ENCODE data around the gene TMEM130.
A peak's percentile ranks its signal among the peaks of the same experiment; 100 is the strongest.

The TMEM130 gene

GRCh38 chr7:98869597-98870120, at the start of gene TMEM130:
TMEM130 (minus strand) TSS chr7:98870014; CDS start chr7:98869861, 153 bp downstream.
- Histone ChIP-seq H3K9ac (ENCODE audit: low read length) (no peak within 1 kb of the TSS), H3K79me2 (ENCODE audit: low read length) (no peaks in the 10 kb centered on the region), H3K36me3 (replicated peaks; ENCODE audit: insufficient read depth, low read length) (no peaks in the 10 kb centered on the region), H3K27ac (ENCODE audit: low read length) (no peak within 1 kb of the TSS), H4K20me1 (ENCODE audit: insufficient read depth, low read length) (no peaks in the 10 kb centered on the region), H3F3A (ENCODE audit: insufficient read depth, low read length) (no peaks in the 10 kb centered on the region), H2AFZ (ENCODE audit: low read length) (peak within 1 kb of the TSS; percentile 30; the same call in 1 of the 2 replicates), H3K4me1 (ENCODE audit: low read length) (no peaks in the 10 kb centered on the region), H3K9me3 (replicated peaks; ENCODE audit: insufficient read depth, low read length) (no peaks in the 10 kb centered on the region), H3K4me2 (ENCODE audit: low read depth, low read length) (peak within 1 kb of the TSS; percentile 77), H3K4me3 (ENCODE audit: low read length) (peak within 1 kb of the TSS; percentile 36; the same call in 1 of the 2 replicates), H3K27me3 (replicated peaks; ENCODE audit: insufficient read depth, low read length) (peaks cover 20% of the 10 kb centered on the region), H3K9me2 (replicated peaks; ENCODE audit: insufficient read depth, low read length) (no peaks in the 10 kb centered on the region)
- no peak for DNase-seq
- TF ChIP-seq EZH2phosphoT487 (IDR thresholded peaks at IDR 0.05; ENCODE audit: low read length) (no peak), EZH2 (optimal IDR thresholded peaks at IDR 0.05; ENCODE audit: low read depth, low read length) (no peak), CTCF (IDR thresholded peaks at IDR 0.05; ENCODE audit: low read length) (no peak)

- peaks cover 11% of the 10 kb centered on the region for H3K79me2 ChIP-seq (ENCODE audit: low read length)
- H3K4me1 ChIP-seq (ENCODE audit: low read length) = no peaks in the 10 kb centered on the region
- TF ChIP-seq EZH2 (optimal IDR thresholded peaks at IDR 0.05; ENCODE audit: low read depth, low read length) (no peak), CTCF (IDR thresholded peaks at IDR 0.05; ENCODE audit: low read length) (no peak), EZH2phosphoT487 (IDR thresholded peaks at IDR 0.05; ENCODE audit: low read length) (no peak)
- no peaks in the 10 kb centered on the region for H3F3A ChIP-seq (ENCODE audit: insufficient read depth, low read length)
- no peak overlapping the region for H2AFZ ChIP-seq (ENCODE audit: low read length)
- H3K4me2 ChIP-seq (ENCODE audit: low read depth, low read length) = no peak overlapping the region
- no peak overlapping the region for H3K4me3 ChIP-seq (ENCODE audit: low read length)
- DNase-seq = no peak
- H3K27me3 ChIP-seq (replicated peaks; ENCODE audit: insufficient read depth, low read length) = no peaks in the 10 kb centered on the region
- H3K9ac ChIP-seq (ENCODE audit: low read length) = no peak overlapping the region
- peaks cover 8% of the 10 kb centered on the region for H3K36me3 ChIP-seq (replicated peaks; ENCODE audit: insufficient read depth, low read length)
- no peaks in the 10 kb centered on the region for H4K20me1 ChIP-seq (ENCODE audit: insufficient read depth, low read length)
- no peaks in the 10 kb centered on the region for H3K9me3 ChIP-seq (replicated peaks; ENCODE audit: insufficient read depth, low read length)
- no peak overlapping the region for H3K27ac ChIP-seq (ENCODE audit: low read length)
- H3K9me2 ChIP-seq (replicated peaks; ENCODE audit: insufficient read depth, low read length) = no peaks in the 10 kb centered on the region
Measured at GRCh38 chr7:98917331-98917730, 47.5 kb upstream of the TMEM130 start.

DNA sequence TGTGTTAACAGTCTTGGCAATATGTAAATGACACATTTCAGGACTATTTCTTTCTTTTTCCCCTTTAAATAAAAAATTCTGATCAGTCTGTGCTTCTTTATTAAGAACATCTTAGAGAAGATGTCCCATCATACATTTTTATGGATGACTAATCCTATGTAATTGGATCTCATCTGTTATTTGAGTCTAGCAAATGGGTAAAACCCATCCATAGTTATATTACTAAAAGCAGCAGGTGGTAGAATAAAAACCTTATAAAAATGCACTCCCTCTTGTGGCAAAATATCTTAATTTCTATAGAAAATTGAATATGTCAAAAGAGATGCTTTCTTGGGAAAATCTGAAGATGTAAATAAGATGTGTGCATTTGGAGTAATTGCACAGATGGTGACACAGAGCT, 43.8 kb upstream of the TMEM130 start:
- Histone ChIP-seq H3K4me3 (ENCODE audit: low read length) (no peak overlapping the region), H3F3A (ENCODE audit: insufficient read depth, low read length) (no peaks in the 10 kb centered on the region), H3K27me3 (replicated peaks; ENCODE audit: insufficient read depth, low read length) (no peaks in the 10 kb centered on the region), H3K79me2 (ENCODE audit: low read length) (peaks cover 3% of the 10 kb centered on the region; the same call in 1 of the 2 replicates), H3K9me2 (replicated peaks; ENCODE audit: insufficient read depth, low read length) (no peaks in the 10 kb centered on the region), H3K27ac (ENCODE audit: low read length) (no peak overlapping the region), H3K4me1 (ENCODE audit: low read length) (no peaks in the 10 kb centered on the region), H3K9ac (ENCODE audit: low read length) (no peak overlapping the region), H3K4me2 (ENCODE audit: low read depth, low read length) (no peak overlapping the region), H3K9me3 (replicated peaks; ENCODE audit: insufficient read depth, low read length) (no peaks in the 10 kb centered on the region), H3K36me3 (replicated peaks; ENCODE audit: insufficient read depth, low read length) (peaks cover 18% of the 10 kb centered on the region), H4K20me1 (ENCODE audit: insufficient read depth, low read length) (no peaks in the 10 kb centered on the region), H2AFZ (ENCODE audit: low read length) (no peak overlapping the region)
- TF ChIP-seq EZH2phosphoT487 (IDR thresholded peaks at IDR 0.05; ENCODE audit: low read length) = no peak
- DNase-seq = no peak

DNA sequence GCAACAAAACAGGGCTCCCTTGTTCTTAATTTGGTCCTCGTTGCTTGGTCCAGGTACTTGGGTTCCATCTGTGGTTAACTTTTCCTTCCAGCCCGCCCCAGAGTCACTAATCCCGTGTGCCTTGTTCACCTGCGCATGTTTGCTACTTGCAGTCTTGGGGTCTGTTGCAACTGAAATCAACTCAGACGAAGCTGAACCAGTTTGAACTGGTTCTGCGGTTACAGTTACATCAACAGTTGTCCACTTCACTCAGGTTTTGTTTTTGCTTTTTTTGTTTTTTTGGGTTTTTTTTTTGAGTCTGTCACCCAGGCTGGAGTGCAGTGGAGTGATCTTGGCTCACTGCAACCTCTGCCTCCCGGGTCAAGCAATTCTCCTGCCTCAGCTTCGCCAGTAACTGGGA, 43.2 kb upstream of the TMEM130 start:
- H3F3A ChIP-seq (ENCODE audit: insufficient read depth, low read length) = no peaks in the 10 kb centered on the region
- TF ChIP-seq EZH2phosphoT487 (IDR thresholded peaks at IDR 0.05; ENCODE audit: low read length) = no peak
- TF ChIP-seq CTCF (IDR thresholded peaks at IDR 0.05; ENCODE audit: low read length) = no peak
- TF ChIP-seq EZH2 (optimal IDR thresholded peaks at IDR 0.05; ENCODE audit: low read depth, low read length) = no peak
- H3K27me3 ChIP-seq (replicated peaks; ENCODE audit: insufficient read depth, low read length) = no peaks in the 10 kb centered on the region
- DNase-seq = no peak
- H3K4me2 ChIP-seq (ENCODE audit: low read depth, low read length) = no peak overlapping the region
- no peaks in the 10 kb centered on the region for H3K9me3 ChIP-seq (replicated peaks; ENCODE audit: insufficient read depth, low read length)
- H3K9ac ChIP-seq (ENCODE audit: low read length) = no peak overlapping the region
- no peak overlapping the region for H2AFZ ChIP-seq (ENCODE audit: low read length)
- H3K36me3 ChIP-seq (replicated peaks; ENCODE audit: insufficient read depth, low read length) = peaks cover 18% of the 10 kb centered on the region
- no peak overlapping the region for H3K4me3 ChIP-seq (ENCODE audit: low read length)
- H3K4me1 ChIP-seq (ENCODE audit: low read length) = no peaks in the 10 kb centered on the region
- peaks cover 3% of the 10 kb centered on the region; the same call in 1 of the 2 replicates for H3K79me2 ChIP-seq (ENCODE audit: low read length)
- H3K27ac ChIP-seq (ENCODE audit: low read length) = no peak overlapping the region
- no peaks in the 10 kb centered on the region for H4K20me1 ChIP-seq (ENCODE audit: insufficient read depth, low read length)
- H3K9me2 ChIP-seq (replicated peaks; ENCODE audit: insufficient read depth, low read length) = no peaks in the 10 kb centered on the region

Measured in MM.1S (cell line).